GM19035 (cell line): ENCODE results near the gene MEDAG.

Experiments used
- ATAC-seq: cut with Tn5 transposase; IDR thresholded peaks from one replicate; pipeline ENCODE4 v1.9.1; 2021; ENCODE audit not compliant: unreplicated experiment

Gene MEDAG

GRCh38 chr13:30936971-30937370 lies 30.9 kb downstream of the MEDAG start:
- no peak for ATAC-seq

- no peak for ATAC-seq
Observed at GRCh38 chr13:30943881-30944280, 37.8 kb downstream of the MEDAG start.

- no peak for ATAC-seq
Observed at GRCh38 chr13:30957258-30957943, 51.3 kb downstream of the MEDAG start.

GRCh38 chr13:30959678-30960077 lies 53.6 kb downstream of the MEDAG start:
- no peak for ATAC-seq

GRCh38 chr13:30963791-30964190 lies 57.7 kb downstream of the MEDAG start:
- ATAC-seq, result no peak

GRCh38 chr13:30965380-30965779 lies 59.3 kb downstream of the MEDAG start:
- no peak for ATAC-seq

GRCh38 chr13:30966101-30966500 lies 60.0 kb downstream of the MEDAG start:
- ATAC-seq, result no peak

- ATAC-seq, result no peak
Observed at GRCh38 chr13:30968846-30969245, 62.8 kb downstream of the MEDAG start.

GRCh38 chr13:30971575-30971974 lies 65.5 kb downstream of the MEDAG start:
- ATAC-seq, result no peak

GRCh38 chr13:30972888-30973377 lies 66.9 kb downstream of the MEDAG start:
- ATAC-seq, result no peak

- no peak for ATAC-seq
Observed at GRCh38 chr13:30974350-30974749, 68.3 kb downstream of the MEDAG start.
